SW 1271 (cell line): Measurements from ENCODE around the gene AMIGO2.

ENCODE experiments used
- DNase-seq, 2 experiments: peaks; one replicate each; lab custom pipeline; 2025; lab: John Stamatoyannopoulos, UW

The AMIGO2 gene

GRCh38 chr12:47033789-47034555 lies 45.8 kb downstream of the AMIGO2 start:
- DNase-seq, result no peak

DNA sequence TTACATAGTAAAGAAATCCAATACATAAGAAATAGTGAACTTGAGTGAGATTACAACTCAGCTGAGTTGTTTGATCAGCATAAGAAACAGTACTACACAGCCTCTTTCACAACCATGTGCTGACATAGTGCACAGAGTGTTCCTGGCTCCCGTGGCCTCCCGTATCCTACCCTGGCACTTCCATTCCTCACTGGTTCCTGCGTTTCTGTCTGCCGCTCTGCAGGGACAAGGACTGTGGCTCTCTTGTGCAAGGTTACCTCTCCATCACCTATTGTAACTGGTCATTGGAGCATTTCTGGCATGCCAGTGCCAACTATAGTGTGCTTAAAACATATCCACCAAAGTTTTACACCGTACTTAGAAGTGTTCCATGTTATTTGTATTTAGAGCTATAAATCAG lies 46.7 kb downstream of the AMIGO2 start:
- no peak for DNase-seq

DNA sequence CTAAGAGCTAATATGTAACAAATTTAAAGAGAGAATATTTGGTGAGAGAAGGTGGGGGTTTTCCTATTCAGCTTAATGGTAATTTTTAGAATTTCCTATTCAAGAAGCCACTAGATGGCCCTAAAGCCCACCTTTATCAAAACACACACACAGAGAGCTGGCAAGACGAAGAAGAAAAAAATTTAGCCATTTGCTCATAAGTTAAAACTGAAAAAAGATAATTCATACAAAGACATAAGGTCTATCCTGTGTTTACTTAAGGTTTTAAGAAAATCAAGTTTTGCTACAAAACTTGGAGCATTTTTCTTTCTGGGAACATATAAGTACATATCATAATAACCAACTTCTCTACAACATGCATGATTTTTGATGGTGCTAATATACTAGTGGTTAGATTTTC lies 47.1 kb downstream of the AMIGO2 start:
- DNase-seq, result peak; percentile 10 to 59

GRCh38 chr12:47029903-47030302 lies 49.9 kb downstream of the AMIGO2 start:
- no peak for DNase-seq

- no peak for DNase-seq
Measured at GRCh38 chr12:47028981-47029708, 50.6 kb downstream of the AMIGO2 start.

DNA sequence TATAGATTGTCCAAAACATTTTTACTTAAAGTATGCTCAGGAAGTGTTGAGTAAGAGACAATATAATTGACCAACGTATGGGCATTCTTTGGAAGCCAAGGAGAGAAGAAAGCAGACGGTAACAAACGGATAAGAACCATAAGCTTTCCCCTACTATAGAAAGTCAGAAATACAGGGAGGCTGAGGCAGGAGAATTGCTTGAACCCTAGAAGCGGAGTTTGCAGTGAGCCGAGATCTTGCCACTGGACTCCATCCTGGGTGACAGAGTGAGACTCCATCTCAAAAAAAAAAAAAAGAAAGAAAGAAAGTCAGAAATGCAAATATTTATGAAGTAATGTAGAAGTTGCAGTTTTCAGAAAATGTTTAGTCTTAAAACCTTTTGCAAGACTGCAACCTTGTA lies 51.6 kb downstream of the AMIGO2 start:
- no peak for DNase-seq
